Measurements from ENCODE around the gene MOSPD3.

Gene MOSPD3

GRCh38 chr7:100570954-100571828 is 41.1 kb upstream of the MOSPD3 start:
- Histone ChIP-seq H3K9me2 (replicated peaks; ENCODE audit: insufficient read depth, low read length) (no peaks in the 10 kb centered on the region), H3K9me3 (ENCODE audit: insufficient read depth, low read length) (no peaks in the 10 kb centered on the region), H2AFZ (ENCODE audit: low read depth, low read length, severe bottlenecking) (no peak overlapping the region), H3K4me3 (ENCODE audit: insufficient read depth, low read length, poor library complexity, severe bottlenecking) (no peak overlapping the region), H3K36me3 (ENCODE audit: low read length) (no peaks in the 10 kb centered on the region), H3K27me3 (ENCODE audit: low read length) (no peaks in the 10 kb centered on the region), H3F3A (ENCODE audit: insufficient read depth) (no peaks in the 10 kb centered on the region), H3K27ac (ENCODE audit: low read depth, low read length) (no peak overlapping the region), H4K20me1 (ENCODE audit: low read depth, low read length) (no peaks in the 10 kb centered on the region), H3K79me2 (ENCODE audit: insufficient read depth, low read length) (no peaks in the 10 kb centered on the region), H3K4me2 (ENCODE audit: low read depth, low read length, poor library complexity, severe bottlenecking) (no peak overlapping the region), H3K9ac (ENCODE audit: low read length) (no peak overlapping the region)
- TF ChIP-seq EZH2phosphoT487 (conservative IDR thresholded peaks at IDR 0.05; ENCODE audit: low read length) = no peak
- TF ChIP-seq CTCF (IDR thresholded peaks at IDR 0.05; ENCODE audit: insufficient read depth, low read length, poor library complexity, severe bottlenecking) = no peak

- no peaks in the 10 kb centered on the region for H3K79me2 ChIP-seq (ENCODE audit: insufficient read depth, low read length)
Observed at GRCh38 chr7:100571829-100572116, 40.6 kb upstream of the MOSPD3 start.

GRCh38 chr7:100572281-100572948 is 39.9 kb upstream of the MOSPD3 start:
- Histone ChIP-seq H2AFZ (ENCODE audit: low read depth, low read length, severe bottlenecking) (no peak overlapping the region), H3K9me3 (ENCODE audit: insufficient read depth, low read length) (no peaks in the 10 kb centered on the region), H3K79me2 (ENCODE audit: insufficient read depth, low read length) (no peaks in the 10 kb centered on the region), H3K36me3 (ENCODE audit: low read length) (no peaks in the 10 kb centered on the region), H3K4me3 (ENCODE audit: insufficient read depth, low read length, poor library complexity, severe bottlenecking) (no peak overlapping the region), H3K27me3 (ENCODE audit: low read length) (no peaks in the 10 kb centered on the region), H3F3A (ENCODE audit: insufficient read depth) (no peaks in the 10 kb centered on the region), H3K4me2 (ENCODE audit: low read depth, low read length, poor library complexity, severe bottlenecking) (no peak overlapping the region), H3K9ac (ENCODE audit: low read length) (no peak overlapping the region), H3K9me2 (replicated peaks; ENCODE audit: insufficient read depth, low read length) (no peaks in the 10 kb centered on the region), H3K27ac (ENCODE audit: low read depth, low read length) (no peak overlapping the region), H4K20me1 (ENCODE audit: low read depth, low read length) (no peaks in the 10 kb centered on the region)
- TF ChIP-seq CTCF (IDR thresholded peaks at IDR 0.05; ENCODE audit: insufficient read depth, low read length, poor library complexity, severe bottlenecking) (no peak), EZH2phosphoT487 (conservative IDR thresholded peaks at IDR 0.05; ENCODE audit: low read length) (no peak)

More at GRCh38 chr7:100571829-100572116, 40.6 kb upstream of the MOSPD3 start:
- no peak overlapping the region for H2AFZ ChIP-seq (ENCODE audit: low read depth, low read length, severe bottlenecking)
- no peaks in the 10 kb centered on the region for H3K36me3 ChIP-seq (ENCODE audit: low read length)
- H3K9me2 ChIP-seq (replicated peaks; ENCODE audit: insufficient read depth, low read length) = no peaks in the 10 kb centered on the region
- H4K20me1 ChIP-seq (ENCODE audit: low read depth, low read length) = no peaks in the 10 kb centered on the region
- no peak overlapping the region for H3K27ac ChIP-seq (ENCODE audit: low read depth, low read length)
- no peaks in the 10 kb centered on the region for H3F3A ChIP-seq (ENCODE audit: insufficient read depth)
- no peak overlapping the region for H3K9ac ChIP-seq (ENCODE audit: low read length)
- no peak overlapping the region for H3K4me2 ChIP-seq (ENCODE audit: low read depth, low read length, poor library complexity, severe bottlenecking)
- no peak for TF ChIP-seq CTCF (IDR thresholded peaks at IDR 0.05; ENCODE audit: insufficient read depth, low read length, poor library complexity, severe bottlenecking)
- no peak for TF ChIP-seq EZH2phosphoT487 (conservative IDR thresholded peaks at IDR 0.05; ENCODE audit: low read length)
- H3K4me3 ChIP-seq (ENCODE audit: insufficient read depth, low read length, poor library complexity, severe bottlenecking) = no peak overlapping the region
- no peaks in the 10 kb centered on the region for H3K27me3 ChIP-seq (ENCODE audit: low read length)
- no peaks in the 10 kb centered on the region for H3K9me3 ChIP-seq (ENCODE audit: insufficient read depth, low read length)
